ENCODE data around the gene HLCS. TPM values are rescaled to one million over a fixed set of nuclear protein-coding genes. Genes with fewer than 3 reads are reported as not detected.

HLCS gene
- total and polyA plus RNA-seq, 2 donors (not counting 1 experiment from before 2014, with no cell fraction given) = 23.1 to 40.0 TPM

- TF ChIP-seq CTCF (conservative IDR thresholded peaks at IDR 0.05 in 1 of 2, IDR thresholded peaks at IDR 0.05 in 1 of 2; ENCODE audit: low read depth in 1 of 2, low read length in 2 of 2) = no peak
- TF ChIP-seq EZH2 (IDR thresholded peaks at IDR 0.05; ENCODE audit: low read length, missing control alignments) = no peak
- Histone ChIP-seq H4K20me1 (ENCODE audit: control insufficient read depth, extremely low read depth, insufficient read depth, low read length) (no peaks in the 10 kb centered on the region), H3K4me1 (ENCODE audit: control insufficient read depth, extremely low read depth, insufficient read depth, low read length) (no peaks in the 10 kb centered on the region), H3K79me2 (ENCODE audit: control insufficient read depth, insufficient read depth, low read length) (no peaks in the 10 kb centered on the region), H3K36me3 (ENCODE audit: control insufficient read depth, insufficient read depth, low read length) (no peaks in the 10 kb centered on the region), H3K4me2 (ENCODE audit: extremely low read depth, insufficient read depth, low read length) (no peak overlapping the region), H3K9ac (ENCODE audit: insufficient read depth, low read length) (no peak overlapping the region), H3K4me3 (replicated peaks in 1 of 4; ENCODE audit: control extremely low read depth in 1 of 4, insufficient read depth in 1 of 4, low read depth in 3 of 4, low read length in 4 of 4) (no peak overlapping the region), H3K27me3 (ENCODE audit: control insufficient read depth, insufficient read depth, low read length) (no peaks in the 10 kb centered on the region), H3K9me3 (ENCODE audit: control insufficient read depth, insufficient read depth, low read depth, low read length) (no peaks in the 10 kb centered on the region), H3K27ac (ENCODE audit: insufficient read depth, low read length) (no peak overlapping the region), H2AFZ (ENCODE audit: low read length) (no peak overlapping the region)
- no peak for DNase-seq (ENCODE audit: low read depth in 2 of 2)
These were observed 117.7 kb downstream of the HLCS start for GRCh38 chr21:36848730-36849274.

GRCh38 chr21:36847189-36847588 is 119.3 kb downstream of the HLCS start:
- no peak for TF ChIP-seq EZH2 (IDR thresholded peaks at IDR 0.05; ENCODE audit: low read length, missing control alignments)
- no peak for TF ChIP-seq CTCF (conservative IDR thresholded peaks at IDR 0.05 in 1 of 2, IDR thresholded peaks at IDR 0.05 in 1 of 2; ENCODE audit: low read depth in 1 of 2, low read length in 2 of 2)
- Histone ChIP-seq H3K4me3 (replicated peaks in 1 of 4; ENCODE audit: control extremely low read depth in 1 of 4, insufficient read depth in 1 of 4, low read depth in 3 of 4, low read length in 4 of 4) (no peak overlapping the region), H3K36me3 (ENCODE audit: control insufficient read depth, insufficient read depth, low read length) (no peaks in the 10 kb centered on the region), H3K4me1 (ENCODE audit: control insufficient read depth, extremely low read depth, insufficient read depth, low read length) (no peaks in the 10 kb centered on the region), H3K27me3 (ENCODE audit: control insufficient read depth, insufficient read depth, low read length) (no peaks in the 10 kb centered on the region), H3K9ac (ENCODE audit: insufficient read depth, low read length) (no peak overlapping the region), H3K79me2 (ENCODE audit: control insufficient read depth, insufficient read depth, low read length) (no peaks in the 10 kb centered on the region), H3K27ac (ENCODE audit: insufficient read depth, low read length) (peak overlapping the region; percentile 15), H3K9me3 (ENCODE audit: control insufficient read depth, insufficient read depth, low read depth, low read length) (no peaks in the 10 kb centered on the region), H3K4me2 (ENCODE audit: extremely low read depth, insufficient read depth, low read length) (peak overlapping the region; percentile 8), H4K20me1 (ENCODE audit: control insufficient read depth, extremely low read depth, insufficient read depth, low read length) (no peaks in the 10 kb centered on the region), H2AFZ (ENCODE audit: low read length) (no peak overlapping the region)
- DNase-seq (ENCODE audit: low read depth in 2 of 2) = peak; percentile 77 to 79

- Histone ChIP-seq H3K27me3 (ENCODE audit: control insufficient read depth, insufficient read depth, low read length) (no peaks in the 10 kb centered on the region), H3K9ac (ENCODE audit: insufficient read depth, low read length) (no peak overlapping the region), H3K27ac (ENCODE audit: insufficient read depth, low read length) (peak overlapping the region; percentile 15), H3K79me2 (ENCODE audit: control insufficient read depth, insufficient read depth, low read length) (no peaks in the 10 kb centered on the region), H4K20me1 (ENCODE audit: control insufficient read depth, extremely low read depth, insufficient read depth, low read length) (no peaks in the 10 kb centered on the region), H3K4me3 (replicated peaks in 1 of 4; ENCODE audit: control extremely low read depth in 1 of 4, insufficient read depth in 1 of 4, low read depth in 3 of 4, low read length in 4 of 4) (no peak overlapping the region), H3K9me3 (ENCODE audit: control insufficient read depth, insufficient read depth, low read depth, low read length) (no peaks in the 10 kb centered on the region), H3K36me3 (ENCODE audit: control insufficient read depth, insufficient read depth, low read length) (no peaks in the 10 kb centered on the region), H2AFZ (ENCODE audit: low read length) (no peak overlapping the region), H3K4me2 (ENCODE audit: extremely low read depth, insufficient read depth, low read length) (peak overlapping the region; percentile 8), H3K4me1 (ENCODE audit: control insufficient read depth, extremely low read depth, insufficient read depth, low read length) (no peaks in the 10 kb centered on the region)
- TF ChIP-seq EZH2 (IDR thresholded peaks at IDR 0.05; ENCODE audit: low read length, missing control alignments) (no peak), CTCF (conservative IDR thresholded peaks at IDR 0.05 in 1 of 2, IDR thresholded peaks at IDR 0.05 in 1 of 2; ENCODE audit: low read depth in 1 of 2, low read length in 2 of 2) (no peak)
- no peak for DNase-seq (ENCODE audit: low read depth in 2 of 2)
These were observed 119.8 kb downstream of the HLCS start for GRCh38 chr21:36846631-36847030.
